ENCODE data around the gene PARP8. TPM values are rescaled to one million over a fixed set of nuclear protein-coding genes. Genes with fewer than 3 reads are reported as not detected.

PARP8 gene
- total RNA-seq, 2 donors from 2014 or later, result 58.2 to 62.5 TPM

DNA sequence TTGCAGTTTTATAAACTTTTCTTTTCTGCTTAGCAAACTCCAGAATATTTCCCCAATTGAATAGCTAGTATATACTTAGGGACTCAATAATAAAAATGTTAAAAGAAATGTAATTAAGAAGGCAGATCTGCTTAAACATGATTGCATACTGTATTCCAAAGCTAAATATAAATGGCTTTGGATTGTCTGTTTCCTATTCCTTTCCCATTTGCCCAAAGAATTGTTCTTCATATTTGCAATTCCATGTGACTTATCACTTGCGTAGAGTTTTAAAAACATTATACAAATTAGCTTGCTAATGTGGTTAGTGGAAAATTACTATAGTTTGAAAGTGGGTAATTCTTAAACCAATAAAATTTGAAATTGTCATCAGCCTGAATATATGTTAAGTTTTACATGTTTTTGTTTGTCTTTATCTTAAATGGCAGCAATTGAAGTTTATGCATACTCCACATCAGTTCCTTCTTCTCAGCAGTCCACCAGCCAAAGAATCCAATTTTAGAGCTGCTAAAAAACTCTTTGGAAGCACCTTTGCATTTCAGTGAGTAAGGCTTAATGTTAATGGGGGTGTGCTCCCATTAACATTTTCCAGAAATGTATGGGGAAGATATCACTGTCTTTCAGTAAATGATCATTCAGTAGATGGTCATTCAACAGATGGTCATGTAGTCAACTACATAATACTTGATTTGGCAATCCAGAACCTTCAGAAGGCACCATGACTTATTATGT lies 161.2 kb downstream of the PARP8 start:
- Mint-ChIP-seq H3K27me3 (no peaks in the 10 kb centered on the region), H3K4me1 (ENCODE audit: low read depth in 2 of 2) (peaks cover 10 to 14% of the 10 kb centered on the region in 2 donors), H3K9me3 (no peaks in the 10 kb centered on the region), H3K4me3 (no peak overlapping the region), H3K36me3 (peaks cover 16% of the 10 kb centered on the region), H3K27ac (peak overlapping the region in 1 of 2 donors; percentile 9)
- DNase-seq (ENCODE audit: low spot score), result no peak
- no peak for ATAC-seq

DNA sequence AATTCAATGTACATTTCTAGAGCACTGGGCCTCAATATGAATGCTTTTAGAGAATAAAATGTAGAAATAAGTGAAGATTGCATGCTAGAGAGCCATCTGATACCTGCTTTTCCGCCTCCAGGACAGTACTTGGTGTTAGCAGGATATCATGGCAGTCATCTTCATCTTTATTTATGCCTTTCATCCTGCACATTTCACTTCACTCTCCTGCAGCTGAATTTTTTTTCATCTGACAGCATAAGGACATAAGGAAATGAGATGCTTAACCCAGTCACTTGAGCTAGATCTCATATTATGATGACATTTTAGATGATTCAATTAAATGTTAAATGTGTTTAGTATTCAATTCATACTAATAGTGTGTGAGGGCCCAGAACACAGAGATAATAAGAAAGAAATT lies 162.6 kb downstream of the PARP8 start:
- Mint-ChIP-seq H3K27me3 (no peaks in the 10 kb centered on the region), H3K4me1 (ENCODE audit: low read depth in 2 of 2) (peaks cover 4 to 13% of the 10 kb centered on the region in 2 donors), H3K9me3 (no peaks in the 10 kb centered on the region), H3K36me3 (peaks cover 14% of the 10 kb centered on the region), H3K27ac (no peak overlapping the region), H3K4me3 (no peak overlapping the region)
- ATAC-seq (no peak), DNase-seq (ENCODE audit: low spot score) (no peak)

DNA sequence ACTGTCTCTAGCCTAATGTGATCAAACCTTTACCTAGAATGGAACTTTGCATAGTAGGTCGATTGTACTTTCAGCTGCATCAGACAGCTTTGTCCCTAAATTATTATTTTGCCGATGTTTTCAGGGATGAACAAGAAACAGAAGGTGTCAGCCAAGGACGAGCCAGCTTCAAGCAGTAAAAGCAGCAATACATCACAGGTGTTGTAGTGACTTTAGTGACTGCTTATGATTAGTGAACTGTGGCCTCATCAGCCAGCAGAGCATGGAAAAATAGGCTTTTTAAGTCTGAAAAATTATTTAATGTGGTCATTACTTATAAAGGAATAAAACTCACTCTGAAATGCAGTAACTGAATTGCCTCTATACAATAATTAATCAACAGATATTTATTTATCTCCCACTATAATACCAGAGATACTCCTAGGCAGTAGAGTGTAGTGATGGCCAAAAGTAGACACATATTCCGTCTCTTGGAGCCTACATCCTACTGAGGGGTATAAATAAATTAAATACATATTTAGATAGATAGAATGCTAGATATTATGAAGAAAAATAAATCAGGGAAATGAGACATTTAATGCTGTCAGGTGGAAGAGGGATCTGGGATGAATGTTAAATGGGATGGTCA lies 166.3 kb downstream of the PARP8 start:
- Mint-ChIP-seq H3K27me3 (no peaks in the 10 kb centered on the region), H3K4me3 (no peak overlapping the region), H3K4me1 (ENCODE audit: low read depth in 2 of 2) (peaks cover 0 to 4% of the 10 kb centered on the region in 2 donors), H3K9me3 (no peaks in the 10 kb centered on the region), H3K27ac (peak overlapping the region in 1 of 2 donors; percentile 0), H3K36me3 (peaks cover 9% of the 10 kb centered on the region)
- DNase-seq (ENCODE audit: low spot score), result no peak
- no peak for ATAC-seq

DNA sequence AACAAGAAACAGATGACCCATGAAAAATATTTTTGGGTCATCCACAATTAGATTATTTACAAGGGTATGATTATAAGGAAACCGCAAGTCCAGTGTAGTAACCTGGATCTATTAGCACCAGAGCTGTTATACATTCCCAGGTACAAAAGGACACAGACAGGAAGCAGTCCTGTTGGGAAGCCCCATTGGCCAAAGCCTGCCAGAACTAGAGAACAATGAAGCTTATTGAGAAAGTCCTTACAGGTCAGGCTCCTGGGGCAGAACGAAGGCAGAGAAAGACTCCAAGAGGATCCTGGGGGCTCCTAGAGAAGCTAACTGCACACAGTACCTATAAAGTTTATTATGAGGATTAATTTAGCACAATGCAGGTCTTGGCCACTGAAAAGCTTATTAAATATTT lies 169.9 kb downstream of the PARP8 start:
- no peaks in the 10 kb centered on the region for H3K27me3 Mint-ChIP-seq
- no peak for ATAC-seq
- H3K4me3 Mint-ChIP-seq, result no peak overlapping the region
- DNase-seq (ENCODE audit: low spot score), result no peak
- peaks cover 0 to 4% of the 10 kb centered on the region in 2 donors for H3K4me1 Mint-ChIP-seq (ENCODE audit: low read depth in 2 of 2)
- no peaks in the 10 kb centered on the region for H3K9me3 Mint-ChIP-seq
- peaks cover 10% of the 10 kb centered on the region for H3K36me3 Mint-ChIP-seq
- peak overlapping the region in 1 of 2 donors; percentile 50 for H3K27ac Mint-ChIP-seq

DNA sequence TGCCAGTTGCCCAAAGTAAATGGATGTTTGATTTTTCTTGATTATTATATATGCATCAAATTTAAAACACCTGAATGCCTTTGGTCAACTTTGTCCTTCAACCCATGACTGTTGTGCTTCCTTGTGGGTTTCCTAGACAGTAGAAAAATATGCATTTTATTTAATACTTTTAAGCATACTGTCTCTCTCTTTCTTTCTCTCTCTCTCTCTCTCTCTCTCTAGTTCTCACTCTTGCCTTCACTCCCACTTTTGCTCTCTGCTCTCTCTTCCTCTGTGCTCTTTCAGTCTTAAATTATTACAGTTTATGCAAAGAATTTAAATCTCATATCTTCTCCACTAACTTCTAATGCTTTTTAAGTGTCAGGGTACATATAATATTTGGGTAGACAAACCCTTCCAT lies 173.0 kb downstream of the PARP8 start:
- Mint-ChIP-seq H3K36me3 (peaks cover 10% of the 10 kb centered on the region), H3K27me3 (no peaks in the 10 kb centered on the region), H3K4me3 (no peak overlapping the region), H3K9me3 (no peaks in the 10 kb centered on the region), H3K27ac (peak overlapping the region; percentile 2 to 8), H3K4me1 (ENCODE audit: low read depth in 2 of 2) (peaks cover 0 to 4% of the 10 kb centered on the region in 2 donors)
- ATAC-seq (no peak), DNase-seq (ENCODE audit: low spot score) (no peak)

DNA sequence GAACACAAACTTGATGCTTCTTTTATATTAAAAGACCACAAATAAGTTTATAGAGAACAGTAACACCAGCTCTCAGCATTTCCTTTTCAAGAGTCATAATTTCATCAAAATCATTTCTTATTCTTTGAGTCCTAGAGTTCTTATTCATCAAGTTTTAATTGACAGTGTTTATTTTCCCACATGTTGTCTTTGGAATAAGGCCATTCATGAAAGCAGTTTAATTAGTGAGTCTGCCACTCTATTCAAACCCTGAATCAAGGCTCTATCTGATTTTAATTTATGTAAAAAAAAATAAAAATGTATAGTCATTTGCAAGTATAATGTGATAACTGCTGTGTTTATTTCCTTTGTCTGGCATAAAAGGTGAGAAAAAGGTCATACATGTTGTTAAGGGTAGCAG lies 176.7 kb downstream of the PARP8 start:
- Mint-ChIP-seq H3K4me3 (no peak overlapping the region), H3K36me3 (peaks cover 10% of the 10 kb centered on the region), H3K9me3 (no peaks in the 10 kb centered on the region), H3K4me1 (ENCODE audit: low read depth in 2 of 2) (peaks cover 0 to 4% of the 10 kb centered on the region in 2 donors), H3K27ac (no peak overlapping the region), H3K27me3 (no peaks in the 10 kb centered on the region)
- DNase-seq (ENCODE audit: low spot score) (no peak), ATAC-seq (no peak)

DNA sequence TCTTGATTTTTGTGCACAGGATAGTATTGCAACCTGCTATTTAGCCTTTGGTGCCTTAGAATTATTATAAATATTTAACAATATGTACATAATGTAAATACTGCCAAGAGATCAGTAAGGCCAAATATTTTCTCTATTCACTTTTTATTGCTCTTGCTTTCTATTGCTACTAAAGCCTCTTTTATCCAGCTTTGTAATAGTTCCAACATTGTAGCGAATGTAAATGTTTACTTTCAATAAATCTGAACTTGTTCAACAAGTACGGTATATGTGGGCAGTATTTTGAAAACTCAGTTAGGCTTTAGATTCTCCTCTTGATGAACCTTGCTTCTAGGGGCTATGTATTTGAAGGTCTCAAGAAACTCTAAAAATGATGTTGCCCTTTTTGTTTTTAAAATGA lies 179.8 kb downstream of the PARP8 start:
- no peak for ATAC-seq
- no peak overlapping the region for H3K27ac Mint-ChIP-seq

DNA sequence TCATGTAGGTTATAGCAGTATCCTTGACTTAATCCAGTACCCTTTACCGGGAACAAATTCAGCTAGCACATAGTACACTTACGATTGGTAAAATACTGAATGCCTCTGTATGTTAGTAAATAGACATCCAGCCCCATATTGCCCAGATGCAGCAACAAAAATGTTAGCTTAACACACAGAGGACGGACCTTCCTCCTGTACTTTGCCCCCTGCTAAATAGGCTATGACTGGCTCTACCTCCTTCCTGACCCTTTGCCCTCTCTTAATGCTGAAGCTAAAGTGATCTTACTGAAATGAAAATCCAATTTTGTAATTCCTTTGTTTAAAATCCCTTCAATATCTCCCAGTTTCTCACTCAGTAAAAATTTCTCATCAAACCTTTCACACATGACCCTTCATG lies 183.1 kb downstream of the PARP8 start:
- Mint-ChIP-seq H3K36me3 (no peaks in the 10 kb centered on the region), H3K9me3 (no peaks in the 10 kb centered on the region), H3K27ac (no peak overlapping the region), H3K4me1 (ENCODE audit: low read depth in 2 of 2) (no peaks in the 10 kb centered on the region), H3K4me3 (no peak overlapping the region), H3K27me3 (no peaks in the 10 kb centered on the region)
- peak in 1 of 2 donors; percentile 6 for ATAC-seq
- DNase-seq (ENCODE audit: low spot score), result no peak

More for the DNA sequence above, 179.8 kb downstream of the PARP8 start:
- H3K9me3 Mint-ChIP-seq, result no peaks in the 10 kb centered on the region
- DNase-seq (ENCODE audit: low spot score), result no peak
- H3K36me3 Mint-ChIP-seq, result no peaks in the 10 kb centered on the region
- no peaks in the 10 kb centered on the region for H3K27me3 Mint-ChIP-seq
- H3K4me1 Mint-ChIP-seq (ENCODE audit: low read depth in 2 of 2), result no peaks in the 10 kb centered on the region
- no peak overlapping the region for H3K4me3 Mint-ChIP-seq

DNA sequence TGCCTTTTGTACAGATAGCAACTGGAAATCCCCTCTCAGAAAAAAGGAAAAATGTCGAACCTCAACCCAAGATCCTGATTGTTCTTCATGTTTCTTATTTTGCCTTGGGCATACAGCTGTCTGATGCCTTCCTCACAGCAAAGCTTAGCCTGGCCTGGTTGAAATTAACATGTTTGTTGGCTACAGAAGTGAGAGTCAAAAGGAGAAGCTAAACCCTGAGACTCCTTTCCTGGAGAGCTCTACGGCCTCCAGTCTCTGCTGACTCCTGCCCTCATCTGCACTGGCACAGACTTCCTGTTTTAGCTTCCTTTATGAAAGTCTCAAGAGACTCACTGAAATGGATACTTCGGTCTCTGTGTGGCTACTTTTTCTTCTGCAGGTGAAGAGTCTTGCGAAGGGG lies 186.7 kb downstream of the PARP8 start:
- ATAC-seq, result no peak
- no peak for DNase-seq (ENCODE audit: low spot score)
- H3K9me3 Mint-ChIP-seq, result no peaks in the 10 kb centered on the region
- H3K4me1 Mint-ChIP-seq (ENCODE audit: low read depth in 2 of 2), result peaks cover 0 to 3% of the 10 kb centered on the region in 2 donors
- no peaks in the 10 kb centered on the region for H3K36me3 Mint-ChIP-seq
- H3K4me3 Mint-ChIP-seq, result no peak overlapping the region
- peaks cover 0 to 2% of the 10 kb centered on the region in 2 donors for H3K27me3 Mint-ChIP-seq
- H3K27ac Mint-ChIP-seq, result no peak overlapping the region

DNA sequence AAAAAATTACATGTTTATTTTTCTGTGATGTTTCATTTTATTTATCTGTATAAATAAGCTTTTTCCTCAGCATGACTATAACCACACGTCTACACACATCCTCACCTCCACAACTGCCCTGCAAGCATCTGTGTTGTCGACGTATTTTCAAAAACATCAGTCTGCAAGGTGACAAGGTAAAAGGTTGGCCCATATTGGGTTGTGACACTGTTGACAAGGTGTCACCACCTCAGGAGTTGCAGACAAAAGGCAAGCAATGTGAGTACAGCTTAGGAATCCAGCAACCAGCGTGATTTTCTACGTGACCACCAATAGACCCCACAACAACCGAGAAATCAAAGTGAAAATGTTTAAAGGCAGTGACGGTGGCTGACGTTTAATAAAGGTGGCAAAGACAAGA lies 187.6 kb downstream of the PARP8 start:
- no peak overlapping the region for H3K4me3 Mint-ChIP-seq
- ATAC-seq (no peak), DNase-seq (ENCODE audit: low spot score) (no peak)
- no peak overlapping the region for H3K27ac Mint-ChIP-seq
- H3K9me3 Mint-ChIP-seq, result no peaks in the 10 kb centered on the region
- no peaks in the 10 kb centered on the region for H3K36me3 Mint-ChIP-seq
- H3K4me1 Mint-ChIP-seq (ENCODE audit: low read depth in 2 of 2), result peaks cover 0 to 3% of the 10 kb centered on the region in 2 donors
- peaks cover under 1 to 2% of the 10 kb centered on the region in 2 donors for H3K27me3 Mint-ChIP-seq

DNA sequence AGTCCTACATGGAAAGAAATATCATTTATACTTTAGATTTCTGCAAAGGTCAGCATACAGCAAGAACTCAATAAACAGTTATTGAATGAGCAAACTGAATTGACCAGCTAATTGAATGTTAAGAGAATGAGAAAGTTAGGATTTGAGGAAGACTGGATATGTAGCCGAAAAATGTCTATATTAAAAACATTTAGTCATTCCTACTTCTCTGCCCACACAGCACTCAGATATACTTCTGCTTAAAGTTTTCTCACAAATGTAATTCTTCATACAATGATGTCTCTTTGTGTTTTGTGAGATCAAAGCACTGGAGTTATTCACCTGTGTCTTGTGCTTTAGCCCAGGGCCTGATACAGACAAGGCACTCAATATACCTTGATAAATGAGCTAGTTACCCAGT lies 188.6 kb downstream of the PARP8 start:
- Mint-ChIP-seq H3K4me3 (no peak overlapping the region), H3K4me1 (ENCODE audit: low read depth in 2 of 2) (peaks cover 0 to 3% of the 10 kb centered on the region in 2 donors), H3K27me3 (peaks cover 2 to 10% of the 10 kb centered on the region in 2 donors), H3K27ac (peak overlapping the region in 1 of 2 donors; percentile 14), H3K36me3 (no peaks in the 10 kb centered on the region), H3K9me3 (no peaks in the 10 kb centered on the region)
- DNase-seq (ENCODE audit: low spot score) (no peak), ATAC-seq (no peak)

DNA sequence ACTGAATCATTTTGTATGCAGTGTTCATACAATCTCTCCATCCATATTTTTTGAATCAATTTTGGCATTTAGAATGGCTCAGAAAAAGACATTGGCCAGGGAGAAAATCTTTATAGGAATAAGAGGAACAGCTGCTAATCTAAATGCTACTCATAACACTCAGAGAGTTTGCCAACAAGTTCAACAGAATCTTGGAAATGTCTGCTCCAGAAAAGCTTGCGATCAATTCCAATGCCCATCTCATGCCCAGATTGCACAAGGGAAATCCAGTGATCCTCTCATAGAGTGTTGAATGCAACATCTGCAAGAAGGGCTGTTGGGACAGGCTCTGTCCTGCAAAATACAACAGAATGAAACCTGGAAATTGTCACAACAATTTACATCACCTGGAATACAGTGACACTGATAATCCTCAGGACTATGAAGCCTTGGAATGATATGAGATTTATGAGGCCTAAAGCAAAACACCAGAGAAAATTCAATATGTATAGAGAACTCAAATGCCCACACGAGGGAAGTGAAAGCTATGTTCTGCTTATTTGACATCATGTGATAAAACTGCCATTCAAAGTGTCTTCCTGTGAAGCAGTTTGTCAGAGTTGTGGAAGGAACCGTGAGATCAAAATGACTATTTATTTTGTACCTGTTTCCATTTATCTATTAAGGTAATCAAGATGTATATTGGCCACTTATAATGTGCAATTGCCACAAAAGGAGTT lies 190.1 kb downstream of the PARP8 start:
- DNase-seq (ENCODE audit: low spot score) (no peak), ATAC-seq (no peak)
- H3K36me3 Mint-ChIP-seq, result no peaks in the 10 kb centered on the region
- H3K9me3 Mint-ChIP-seq, result no peaks in the 10 kb centered on the region
- H3K4me3 Mint-ChIP-seq, result no peak overlapping the region
- no peak overlapping the region for H3K27ac Mint-ChIP-seq
- H3K27me3 Mint-ChIP-seq, result peaks cover 2 to 20% of the 10 kb centered on the region in 2 donors
- H3K4me1 Mint-ChIP-seq (ENCODE audit: low read depth in 2 of 2), result peaks cover 0 to 3% of the 10 kb centered on the region in 2 donors

DNA sequence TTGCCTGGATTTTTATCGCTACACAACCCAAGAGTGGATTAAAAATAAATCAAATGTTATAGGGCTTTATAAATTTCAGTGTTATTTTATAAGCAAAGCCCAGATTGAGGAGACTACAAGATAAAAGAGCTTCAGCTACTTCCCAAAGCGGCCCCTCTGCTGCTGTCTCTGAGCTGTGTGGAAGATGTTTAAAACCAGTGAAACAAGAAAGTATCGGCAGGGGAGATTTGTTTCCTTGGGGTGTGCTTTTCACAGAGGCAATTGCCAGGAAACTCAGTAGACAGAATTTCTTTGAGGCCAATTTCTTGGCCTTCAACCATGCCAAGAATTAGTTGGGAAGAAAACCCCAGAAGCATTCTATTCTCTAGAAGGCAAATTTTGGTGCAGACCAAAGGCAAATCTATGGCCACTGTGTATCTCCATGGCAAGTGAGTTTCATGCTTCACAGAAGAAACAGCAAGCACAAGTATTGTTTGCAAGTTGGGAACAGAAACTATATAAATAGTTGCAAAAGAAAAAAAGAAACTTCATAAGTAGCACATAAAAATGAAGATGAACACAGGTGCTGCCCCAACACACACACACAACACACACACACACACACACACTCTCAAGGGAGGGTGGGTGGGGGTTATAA lies 197.2 kb downstream of the PARP8 start:
- H3K4me1 Mint-ChIP-seq (ENCODE audit: low read depth in 2 of 2), result no peaks in the 10 kb centered on the region
- H3K27me3 Mint-ChIP-seq, result peaks cover 25 to 70% of the 10 kb centered on the region in 2 donors
- H3K4me3 Mint-ChIP-seq, result no peak overlapping the region
- no peak for DNase-seq (ENCODE audit: low spot score)
- no peak overlapping the region for H3K27ac Mint-ChIP-seq
- H3K9me3 Mint-ChIP-seq, result no peaks in the 10 kb centered on the region
- H3K36me3 Mint-ChIP-seq, result no peaks in the 10 kb centered on the region
- ATAC-seq, result no peak
